ENCODE measurements around the gene MYMK. TPM values are rescaled to one million over a fixed set of nuclear protein-coding genes. Genes with fewer than 3 reads are reported as not detected.

The MYMK gene
- total RNA-seq, result not detected
- long read RNA-seq, result 0 reads

DNA sequence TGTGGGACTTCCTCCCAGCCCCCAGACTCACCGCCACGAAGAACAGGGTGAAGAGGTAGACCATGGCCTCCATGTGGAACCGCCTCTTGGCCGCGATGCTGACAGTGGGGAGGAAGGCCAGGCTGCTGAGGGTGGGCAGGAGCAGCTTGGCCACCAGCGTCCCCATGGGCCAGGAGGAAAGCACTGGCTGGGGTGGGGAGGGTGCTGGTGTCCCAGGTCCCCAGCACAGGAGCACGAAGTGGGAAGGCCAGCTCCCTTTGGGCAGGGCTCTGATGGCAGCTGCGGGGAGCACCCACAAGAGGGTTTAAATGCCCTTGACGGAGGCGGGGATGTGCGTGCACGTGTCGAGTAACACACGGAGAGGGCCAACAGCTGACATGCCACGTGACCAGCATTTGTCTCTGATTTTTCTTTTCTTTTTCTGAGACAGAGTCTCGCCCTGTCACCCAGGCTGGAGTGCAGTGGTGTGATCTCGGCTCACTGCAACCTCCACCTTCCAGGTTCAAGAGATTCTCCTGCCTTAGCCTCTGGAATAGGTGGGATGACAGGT lies at the start of gene MYMK:
Gene MYMK (minus strand): TSS at position 281 of the 550 bp plus-strand sequence. CDS start 115 bp downstream, at position 166.
- intact Hi-C loops (cut with DNase I), result no loop called here
- ATAC-seq (no peak), DNase-seq (no peak)
- Histone ChIP-seq H3K4me1 (peaks cover 24% of the 10 kb centered on the region), H3K27ac (no peak within 1 kb of the TSS), H3K27me3 (peaks cover 12% of the 10 kb centered on the region), H3K9me3 (no peaks in the 10 kb centered on the region), H3K36me3 (no peaks in the 10 kb centered on the region), H3K4me3 (no peak within 1 kb of the TSS)
- no peak for TF ChIP-seq CTCF (IDR thresholded peaks at IDR 0.05)

DNA sequence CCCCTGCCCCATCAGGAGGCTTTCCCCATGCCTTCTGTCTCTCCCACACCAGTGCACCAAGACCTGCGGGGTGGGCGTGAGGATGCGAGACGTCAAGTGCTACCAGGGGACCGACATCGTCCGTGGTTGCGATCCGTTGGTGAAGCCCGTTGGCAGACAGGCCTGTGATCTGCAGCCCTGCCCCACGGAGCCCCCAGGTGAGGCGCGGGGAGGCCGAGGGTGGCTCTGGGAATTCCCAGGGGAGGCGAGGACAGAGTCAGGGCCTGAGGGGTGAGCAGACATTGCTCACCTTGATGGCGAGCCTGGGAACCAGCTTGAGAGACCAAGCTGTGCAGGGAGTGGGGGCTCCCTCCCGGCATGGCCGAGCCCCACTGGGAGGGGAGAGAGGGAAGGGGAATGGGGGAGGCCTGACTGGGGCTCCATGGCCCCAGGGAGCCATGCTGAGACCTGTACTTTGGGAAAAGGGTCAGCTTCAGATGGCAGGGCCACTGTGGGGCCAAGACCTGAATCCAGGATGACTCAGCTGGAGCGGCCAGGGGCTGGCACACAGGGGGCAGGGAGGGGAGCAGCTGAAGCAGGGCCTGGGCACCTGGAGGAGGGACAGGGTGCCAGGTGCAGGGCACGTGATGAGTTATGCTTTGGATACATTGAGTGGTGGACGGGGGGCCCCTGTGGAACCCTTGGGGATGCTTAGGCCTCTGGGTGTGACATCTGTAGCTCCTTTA lies 49.2 kb upstream of the MYMK start:
- DNase-seq (no peak), ATAC-seq (no peak)
- Histone ChIP-seq H3K27me3 (peaks cover 4% of the 10 kb centered on the region), H3K9me3 (no peaks in the 10 kb centered on the region), H3K4me3 (no peak overlapping the region), H3K27ac (no peak overlapping the region), H3K4me1 (peaks cover 19% of the 10 kb centered on the region), H3K36me3 (no peaks in the 10 kb centered on the region)
- no peak for TF ChIP-seq CTCF (IDR thresholded peaks at IDR 0.05)
- intact Hi-C loops (cut with DNase I), result no loop called here

- intact Hi-C loops (cut with DNase I), result no loop called here
- Histone ChIP-seq H3K27ac (no peak overlapping the region), H3K36me3 (no peaks in the 10 kb centered on the region), H3K4me1 (peaks cover 19% of the 10 kb centered on the region), H3K27me3 (no peaks in the 10 kb centered on the region), H3K4me3 (no peak overlapping the region), H3K9me3 (no peaks in the 10 kb centered on the region)
- ATAC-seq (peak; percentile 53), DNase-seq (peak; percentile 82)
- TF ChIP-seq CTCF (IDR thresholded peaks at IDR 0.05), result no peak
Observed at GRCh38 chr9:133572821-133573361, 48.1 kb upstream of the MYMK start.

- no peaks in the 10 kb centered on the region for H3K9me3 ChIP-seq
- TF ChIP-seq CTCF (IDR thresholded peaks at IDR 0.05), result no peak
Observed at GRCh38 chr9:133571896-133572595, 47.3 kb upstream of the MYMK start.

DNA sequence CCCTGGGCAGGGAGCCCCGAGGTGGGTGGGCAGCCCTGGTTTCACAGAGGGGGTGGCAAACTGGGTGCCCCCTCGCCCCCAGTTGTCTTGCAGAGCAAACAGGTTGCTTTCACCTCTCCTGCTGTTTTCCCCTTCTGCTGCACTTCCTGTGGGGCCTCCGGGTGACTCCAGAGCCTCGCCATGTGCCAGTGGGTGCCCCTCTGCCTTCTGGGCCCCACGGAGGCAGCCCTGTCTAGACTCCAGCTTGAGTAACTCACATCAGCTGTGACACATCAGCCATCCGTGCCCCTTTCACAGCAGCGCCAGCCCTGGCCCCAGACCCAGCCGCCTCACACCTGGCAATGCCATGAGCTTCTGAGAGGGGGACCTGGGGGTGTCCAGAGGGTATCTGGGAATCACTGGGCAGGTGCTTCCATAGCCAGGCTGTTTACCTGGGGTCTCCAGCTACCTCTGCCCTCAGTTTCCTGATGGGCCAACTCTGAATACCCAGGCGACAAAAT lies 46.7 kb upstream of the MYMK start:
- no peaks in the 10 kb centered on the region for H3K9me3 ChIP-seq
- no peak overlapping the region for H3K27ac ChIP-seq
- ATAC-seq (no peak), DNase-seq (no peak)
- H3K4me3 ChIP-seq, result no peak overlapping the region
- no peaks in the 10 kb centered on the region for H3K27me3 ChIP-seq
- H3K4me1 ChIP-seq, result peaks cover 13% of the 10 kb centered on the region
- TF ChIP-seq CTCF (IDR thresholded peaks at IDR 0.05), result no peak
- intact Hi-C loops (cut with DNase I), result no loop called here
- no peaks in the 10 kb centered on the region for H3K36me3 ChIP-seq

More at GRCh38 chr9:133571896-133572595, 47.3 kb upstream of the MYMK start:
- DNase-seq (no peak), ATAC-seq (no peak)
- H3K27me3 ChIP-seq, result no peaks in the 10 kb centered on the region
- H3K36me3 ChIP-seq, result no peaks in the 10 kb centered on the region
- no peak overlapping the region for H3K4me3 ChIP-seq
- intact Hi-C loops (cut with DNase I), result no loop called here
- no peak overlapping the region for H3K27ac ChIP-seq
- H3K4me1 ChIP-seq, result peaks cover 19% of the 10 kb centered on the region
